Sigmoid colon (tissue), 4 donors: ENCODE data around the gene SCRG1.

Experiments
- CTCF ChIP-seq, 4 experiments: fragments of 450-650 bp in 3 of 4; fragments of 200-600 bp in 1 of 4; IDR thresholded peaks; one replicate each; pipeline ENCODE4 v1.5.1; 2016 to 2019; ENCODE audit warnings: antibody characterized with exemption in 4 of 4, mild to moderate bottlenecking in 3 of 4, moderate library complexity in 2 of 4
- EP300 ChIP-seq, 4 donors: sonication (generic); formaldehyde crosslinking; IDR thresholded peaks; one replicate each; pipeline ENCODE4 v1.6.1; 2017; ENCODE audit warnings: antibody characterized with exemption in 4 of 4
- POLR2A ChIP-seq, 2 donors: fragments of 450-650 bp; IDR thresholded peaks; one replicate each; pipeline ENCODE4 v1.6.1; 2016; ENCODE audit warnings: antibody characterized with exemption in 2 of 2, mild to moderate bottlenecking in 2 of 2, moderate library complexity in 2 of 2

- TF ChIP-seq POLR2A (IDR thresholded peaks at IDR 0.05) (no peak), EP300 (IDR thresholded peaks at IDR 0.05) (no peak), CTCF (IDR thresholded peaks at IDR 0.05) (no peak)
These were observed 19.0 kb downstream of the SCRG1 start for GRCh38 chr4:173379929-173380328.
